GM21381 (cell line): ENCODE data around the gene FAM124B.
"Not testable (repeated sequence)": the region's sequence is repeated elsewhere in the genome, so short reads cannot be mapped to it uniquely, and the experiment has no call there.

Source experiments
- ATAC-seq: cut with Tn5 transposase; IDR thresholded peaks from one replicate; pipeline ENCODE4 v1.9.1; 2021; ENCODE audit warnings: mild to moderate bottlenecking, moderate library complexity; ENCODE audit not compliant: unreplicated experiment

FAM124B gene

GRCh38 chr2:224416656-224417360 is 14.9 kb upstream of the FAM124B start:
- no peak for ATAC-seq

DNA sequence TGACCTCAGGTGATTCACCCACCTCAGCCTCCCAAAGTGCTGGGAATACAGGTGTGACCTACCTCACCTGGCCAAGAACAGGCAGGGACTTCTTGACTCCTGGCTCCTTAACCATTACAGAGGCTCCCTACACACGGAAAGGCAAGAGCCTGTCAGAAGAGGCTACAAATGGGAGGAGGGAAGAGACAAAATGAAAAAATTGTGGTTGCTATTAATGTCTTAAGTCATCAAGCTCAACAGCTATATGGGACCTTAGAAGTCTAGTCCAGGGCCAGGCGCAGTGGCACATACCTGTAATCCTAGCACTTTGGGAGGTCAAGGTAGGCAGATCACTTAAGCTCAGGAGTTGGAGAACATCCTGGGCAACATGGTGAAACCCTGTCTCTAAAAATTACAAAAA is 11.5 kb upstream of the FAM124B start:
- no peak for ATAC-seq

GRCh38 chr2:224412141-224413015 is 10.5 kb upstream of the FAM124B start:
- ATAC-seq: no peak

DNA sequence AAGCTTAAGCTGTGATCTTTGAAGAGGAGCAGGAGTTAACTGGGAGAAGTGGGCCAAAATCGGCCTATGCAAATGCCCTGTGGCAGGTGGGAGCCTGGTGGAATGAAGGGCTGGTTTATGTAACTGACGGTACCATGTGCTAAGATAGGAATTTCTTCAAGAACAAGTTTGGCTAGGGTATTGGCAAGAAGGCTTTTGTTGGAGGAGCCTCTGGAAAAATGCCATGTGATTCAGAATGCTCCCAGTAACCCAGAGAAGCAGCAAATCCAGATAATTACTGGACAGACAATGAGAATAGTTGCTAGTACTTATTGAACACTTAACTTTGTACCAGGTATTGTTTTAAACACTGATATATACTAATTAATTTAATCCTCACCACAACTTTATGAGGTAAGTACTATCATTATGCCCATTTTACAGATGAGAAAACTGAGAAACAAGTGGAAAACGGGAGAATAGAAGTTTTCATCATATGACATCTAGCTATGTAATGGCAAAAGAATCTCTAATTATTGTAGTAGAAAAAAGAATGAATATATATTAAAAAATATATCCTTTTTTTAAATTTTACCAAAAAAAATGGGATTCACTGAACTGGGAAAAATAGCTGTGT is 9.1 kb upstream of the FAM124B start:
- no peak for ATAC-seq

DNA sequence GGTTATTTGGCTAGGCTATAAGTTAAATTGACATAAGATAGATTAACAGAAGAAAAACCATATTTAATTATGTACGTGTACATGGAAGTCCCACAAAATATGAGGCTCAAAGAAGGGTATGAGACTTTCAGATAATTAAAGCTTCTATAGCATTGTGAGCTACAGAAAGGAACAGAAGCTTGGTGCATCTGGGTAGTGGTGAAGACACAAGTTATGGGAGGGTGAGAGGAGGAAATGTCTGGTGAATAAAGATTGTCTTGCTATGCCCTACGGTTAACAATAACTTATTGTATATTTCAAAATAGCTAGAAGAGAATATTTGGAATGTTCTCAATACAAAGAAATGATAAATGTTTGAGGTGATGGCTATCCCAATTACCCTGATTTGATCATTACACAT is 6.8 kb upstream of the FAM124B start:
- no peak for ATAC-seq

- ATAC-seq: no peak
These were observed 5.4 kb upstream of the FAM124B start for GRCh38 chr2:224407241-224407701.

GRCh38 chr2:224405841-224406370 is 4.0 kb upstream of the FAM124B start:
- ATAC-seq: no peak

- no peak for ATAC-seq
These were observed 3.5 kb upstream of the FAM124B start for GRCh38 chr2:224405412-224405811.

GRCh38 chr2:224404796-224405195 is 2.9 kb upstream of the FAM124B start:
- no peak for ATAC-seq

DNA sequence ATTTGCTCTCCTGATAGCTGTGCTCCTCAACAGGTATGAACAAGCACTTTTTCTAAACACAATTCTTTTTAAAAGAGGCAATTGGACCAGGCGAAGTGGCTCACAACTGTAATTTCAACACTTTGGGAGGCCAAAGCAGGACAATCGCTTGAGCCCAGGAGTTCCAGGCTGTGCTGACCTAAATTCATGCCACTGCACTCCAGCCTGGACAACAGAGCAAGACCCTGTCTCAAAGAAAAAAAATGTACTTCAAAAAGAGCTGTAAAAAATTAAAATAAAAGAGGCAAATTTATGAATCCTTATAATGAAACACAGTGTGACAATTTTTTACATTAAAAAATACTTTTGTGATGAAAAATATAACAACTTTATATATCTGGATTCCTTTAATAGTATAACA is 1.8 kb upstream of the FAM124B start:
- no peak for ATAC-seq

DNA sequence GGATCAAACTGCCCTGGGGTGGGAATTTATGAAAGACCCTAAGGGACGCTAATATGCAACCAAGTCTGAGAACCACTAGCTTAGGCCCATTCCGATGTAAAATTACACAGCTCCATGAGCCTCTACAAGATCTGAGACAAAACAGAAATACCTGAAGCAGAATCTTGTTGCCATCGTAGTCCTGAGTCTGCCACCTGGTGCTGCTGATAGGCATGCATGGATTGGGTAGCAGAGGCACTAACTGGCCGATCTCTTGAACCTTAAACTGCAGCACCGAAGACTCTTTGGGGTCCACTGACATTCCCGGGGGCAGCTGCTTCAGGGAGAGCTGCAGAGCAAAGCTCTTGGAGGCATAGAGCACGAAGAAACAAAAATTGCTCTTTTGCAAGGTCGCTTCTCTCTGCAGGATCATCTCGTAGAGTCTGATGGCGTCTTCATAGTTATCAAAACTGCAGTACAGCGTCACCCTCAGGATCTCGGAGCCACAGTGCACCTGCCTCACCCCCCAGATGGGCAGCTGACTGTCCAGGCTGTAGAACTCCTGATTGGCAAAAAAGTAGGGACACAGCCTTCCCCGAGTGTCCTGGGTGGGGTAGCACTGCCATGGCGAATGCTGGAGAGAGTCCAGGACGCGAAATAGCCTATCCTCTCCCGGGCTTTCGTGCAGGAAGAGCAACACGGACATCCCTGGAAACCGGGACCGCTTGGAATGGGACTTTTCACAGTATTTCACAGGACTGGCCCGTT is 848 bp downstream of the FAM124B start:
- no peak for ATAC-seq

- no peak for ATAC-seq
These were observed 1.6 kb downstream of the FAM124B start for GRCh38 chr2:224400174-224400810.

DNA sequence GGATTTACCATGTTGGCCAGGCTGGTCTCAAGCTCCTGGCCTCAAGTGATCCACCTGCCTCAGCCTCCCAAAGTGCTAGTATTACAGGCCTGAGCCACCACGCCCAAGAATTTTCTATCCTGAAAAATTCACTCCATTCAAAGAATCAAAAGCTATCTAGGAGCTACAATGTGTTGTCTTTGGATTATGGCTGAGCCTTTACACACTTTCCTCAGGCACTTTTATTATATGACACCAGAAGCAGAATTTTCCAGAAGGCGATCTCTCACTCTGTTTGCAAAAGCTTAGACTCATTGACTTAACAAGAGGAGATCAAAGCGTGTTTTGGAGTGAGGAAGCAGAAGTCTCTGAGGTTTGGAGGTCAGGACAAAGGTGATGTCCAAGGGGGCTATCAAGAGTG is 3.6 kb downstream of the FAM124B start:
- ATAC-seq: no peak

GRCh38 chr2:224397100-224397499 is 4.8 kb downstream of the FAM124B start:
- not testable (repeated sequence) for ATAC-seq

GRCh38 chr2:224395620-224396390 is 6.1 kb downstream of the FAM124B start:
- no peak for ATAC-seq

- no peak for ATAC-seq
These were observed 8.6 kb downstream of the FAM124B start for GRCh38 chr2:224393157-224393872.

DNA sequence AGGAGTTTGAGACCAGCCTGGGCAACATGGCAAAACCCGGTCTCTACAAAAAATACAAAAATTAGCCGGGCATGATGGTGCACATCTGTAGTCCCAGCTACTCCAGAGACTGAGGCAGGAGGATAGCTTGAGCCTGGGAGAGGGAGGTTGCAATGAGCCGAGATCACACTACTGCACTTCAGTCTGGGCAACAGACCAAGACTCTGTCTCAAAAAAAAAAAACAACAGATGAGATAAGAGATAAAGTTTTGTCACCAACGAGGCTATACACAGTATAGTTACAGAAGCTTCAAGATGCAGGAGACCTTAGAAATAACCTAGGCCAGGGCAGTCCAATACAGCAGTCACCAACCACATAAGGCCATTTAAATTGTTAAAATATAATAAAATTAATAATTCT is 9.4 kb downstream of the FAM124B start:
- ATAC-seq: no peak

GRCh38 chr2:224389317-224389716 is 12.6 kb downstream of the FAM124B start:
- ATAC-seq: no peak

DNA sequence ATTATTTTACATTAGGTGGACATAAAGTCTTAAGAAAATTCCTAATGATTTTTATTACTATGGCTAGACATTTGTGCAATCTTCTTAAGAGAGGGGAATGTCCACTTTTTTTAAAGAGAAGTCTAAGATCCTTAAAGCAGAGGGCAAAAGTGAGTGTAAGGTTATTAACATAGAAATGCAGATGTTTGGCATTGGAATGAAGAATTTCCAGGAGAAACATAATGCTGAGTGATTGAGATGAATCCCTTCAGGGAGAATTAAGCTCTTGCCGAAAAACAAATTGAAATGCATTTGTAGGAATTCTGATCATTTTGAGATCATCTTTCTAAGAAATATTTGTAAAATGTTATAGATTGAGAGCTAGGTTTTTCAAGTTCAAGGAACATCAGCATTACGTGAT is 15.0 kb downstream of the FAM124B start:
- ATAC-seq: no peak
